IPS-15b (cell line): ENCODE data around the gene PDCD2L.
"Not testable (repeated sequence)": the region's sequence is repeated elsewhere in the genome, so short reads cannot be mapped to it uniquely, and the experiment has no call there.

Experiments
- H3K27me3 ChIP-seq: one replicate; pipeline ENCODE4 v1.6.1; 2013; ENCODE audit warnings: low read length; ENCODE audit not compliant: control insufficient read depth, insufficient read depth
- H3K36me3 ChIP-seq: one replicate; pipeline ENCODE4 v1.6.1; 2013; ENCODE audit warnings: low read length; ENCODE audit not compliant: control insufficient read depth, insufficient read depth
- H3K4me1 ChIP-seq: one replicate; pipeline ENCODE4 v1.6.1; 2013; ENCODE audit warnings: mild to moderate bottlenecking, low read length; ENCODE audit not compliant: control insufficient read depth, insufficient read depth
- H3K4me3 ChIP-seq: one replicate; pipeline ENCODE4 v1.5.1; 2013; ENCODE audit warnings: low read depth, low read length
- H3K9ac ChIP-seq: one replicate; pipeline ENCODE4 v1.6.1; 2013; ENCODE audit warnings: low read depth, mild to moderate bottlenecking, low read length
- H3K9me3 ChIP-seq: one replicate; pipeline ENCODE4 v1.6.1; 2013; ENCODE audit warnings: mild to moderate bottlenecking, low read length; ENCODE audit not compliant: control insufficient read depth, insufficient read depth

PDCD2L gene

GRCh38 chr19:34381399-34382251 lies 22.6 kb upstream of the PDCD2L start:
- peaks cover 74% of the 10 kb centered on the region for H3K36me3 ChIP-seq

DNA sequence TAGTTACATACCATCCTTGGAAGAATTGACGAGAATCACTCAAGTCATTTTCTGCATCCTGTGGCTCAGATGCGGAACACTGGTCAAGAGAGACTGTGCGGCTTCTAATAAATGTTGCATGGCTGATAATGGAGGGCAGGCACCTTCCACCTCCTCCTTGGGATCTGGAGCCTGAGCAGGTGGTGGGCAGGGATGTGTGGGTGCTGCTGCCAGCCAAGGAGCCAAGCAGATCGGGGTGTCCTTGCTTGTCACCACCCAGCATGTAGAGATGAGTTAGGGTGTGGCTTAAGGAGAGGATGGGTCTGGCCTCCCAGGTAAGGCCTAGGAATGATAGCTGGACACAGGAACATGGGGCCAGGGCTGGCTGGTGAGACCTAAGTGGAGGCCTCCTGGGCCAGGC lies 21.7 kb upstream of the PDCD2L start:
- H3K9ac ChIP-seq, result no peak overlapping the region
- H3K27me3 ChIP-seq, result no peaks in the 10 kb centered on the region
- no peak overlapping the region for H3K4me3 ChIP-seq
- H3K36me3 ChIP-seq, result peaks cover 80% of the 10 kb centered on the region
- no peaks in the 10 kb centered on the region for H3K4me1 ChIP-seq
- no peaks in the 10 kb centered on the region for H3K9me3 ChIP-seq

More at GRCh38 chr19:34381399-34382251, 22.6 kb upstream of the PDCD2L start:
- H3K27me3 ChIP-seq, result no peaks in the 10 kb centered on the region
- H3K9ac ChIP-seq, result no peak overlapping the region
- no peaks in the 10 kb centered on the region for H3K9me3 ChIP-seq
- no peaks in the 10 kb centered on the region for H3K4me1 ChIP-seq
- H3K4me3 ChIP-seq, result no peak overlapping the region

DNA sequence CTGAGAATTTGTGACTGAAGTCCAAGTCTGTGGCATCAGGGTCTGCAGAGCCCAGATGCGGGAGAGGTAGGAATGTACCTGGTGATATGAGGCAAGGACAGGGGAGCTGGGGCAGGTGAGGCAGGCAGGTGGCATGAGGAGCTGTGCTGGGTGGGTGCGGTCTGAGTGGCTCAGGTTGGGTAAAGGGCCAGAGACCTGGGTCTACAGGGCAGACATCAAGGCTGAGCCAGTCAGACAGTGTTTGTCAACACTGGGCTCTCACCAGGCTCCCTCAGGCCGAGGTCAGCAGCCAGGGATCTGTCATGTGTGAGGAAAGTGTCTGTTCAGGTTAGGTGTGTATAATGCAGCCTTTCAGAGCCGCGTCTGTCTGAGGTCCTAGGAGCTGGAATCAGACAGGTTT lies 20.6 kb upstream of the PDCD2L start:
- Histone ChIP-seq H3K27me3 (no peaks in the 10 kb centered on the region), H3K9me3 (no peaks in the 10 kb centered on the region), H3K4me3 (no peak overlapping the region), H3K9ac (no peak overlapping the region), H3K4me1 (no peaks in the 10 kb centered on the region), H3K36me3 (peaks cover 77% of the 10 kb centered on the region)

DNA sequence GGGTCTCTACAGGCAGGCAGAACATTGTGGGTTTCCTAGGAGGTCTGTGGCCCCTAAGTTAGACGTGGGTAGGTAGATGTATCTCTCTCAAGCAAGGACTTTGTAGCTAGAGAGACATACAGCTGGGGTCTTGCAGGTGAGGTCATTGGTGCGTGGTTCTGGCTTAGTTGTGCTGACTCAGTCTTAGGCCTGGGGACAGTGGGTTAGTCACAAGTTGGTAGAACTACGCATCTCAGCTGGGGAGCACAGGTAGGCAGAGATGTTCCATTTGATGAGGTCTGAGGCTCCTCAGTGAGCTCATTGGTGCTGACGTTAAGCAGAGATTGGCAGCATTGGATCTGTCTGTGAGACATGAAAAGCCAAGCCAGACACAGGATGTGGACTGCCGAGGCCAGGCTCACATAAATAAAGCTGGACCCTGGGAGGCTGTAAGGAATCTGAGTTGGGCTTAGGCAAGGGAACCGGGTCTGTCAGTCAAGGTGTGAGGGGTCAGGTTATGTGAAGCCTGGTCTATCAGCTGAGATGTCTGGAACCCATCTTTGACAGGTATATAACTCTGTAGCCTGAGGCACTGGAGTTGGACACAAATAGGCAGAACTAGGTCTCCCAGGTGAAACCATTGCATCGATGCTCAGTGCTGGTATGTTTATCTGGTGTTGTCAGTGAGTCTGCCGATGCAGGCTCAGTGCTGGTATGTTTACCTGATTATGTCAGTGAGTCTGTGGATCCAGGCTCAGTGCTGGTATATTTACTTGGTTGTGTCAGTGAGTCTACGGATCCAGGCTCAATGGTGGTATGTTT lies 17.4 kb upstream of the PDCD2L start:
- H3K27me3 ChIP-seq, result no peaks in the 10 kb centered on the region
- no peak overlapping the region for H3K4me3 ChIP-seq
- no peaks in the 10 kb centered on the region for H3K9me3 ChIP-seq
- H3K9ac ChIP-seq, result no peak overlapping the region
- no peaks in the 10 kb centered on the region for H3K4me1 ChIP-seq
- H3K36me3 ChIP-seq, result peaks cover 64% of the 10 kb centered on the region

DNA sequence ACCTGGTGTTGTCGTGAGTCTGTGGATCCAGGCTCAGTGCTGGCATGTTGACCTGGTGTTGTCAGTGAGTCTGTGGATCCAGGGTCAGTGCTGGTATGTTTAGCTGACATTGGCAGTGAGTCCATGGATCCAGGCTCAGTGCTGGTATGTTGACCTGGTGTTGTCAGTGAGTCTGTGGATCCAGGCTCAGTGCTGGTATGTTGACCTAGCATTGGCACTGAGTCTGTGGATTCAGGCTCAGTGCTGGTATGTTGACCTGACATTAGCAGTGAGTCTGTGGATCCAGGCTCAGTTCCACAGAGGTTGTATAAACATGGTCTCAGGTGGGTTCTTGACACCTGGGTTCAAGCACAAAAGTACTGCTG lies 16.8 kb upstream of the PDCD2L start:
- Histone ChIP-seq H3K9ac (no peak overlapping the region), H3K4me1 (no peaks in the 10 kb centered on the region), H3K4me3 (no peak overlapping the region), H3K9me3 (no peaks in the 10 kb centered on the region), H3K36me3 (peaks cover 64% of the 10 kb centered on the region), H3K27me3 (no peaks in the 10 kb centered on the region)

- H3K36me3 ChIP-seq, result peaks cover 70% of the 10 kb centered on the region
- not testable (repeated sequence) for H3K27me3 ChIP-seq, H3K9me3 ChIP-seq, H3K4me3 ChIP-seq, H3K9ac ChIP-seq, H3K4me1 ChIP-seq
Observed at GRCh38 chr19:34388745-34389144, 15.5 kb upstream of the PDCD2L start.

- no peaks in the 10 kb centered on the region for H3K4me1 ChIP-seq
- no peaks in the 10 kb centered on the region for H3K9me3 ChIP-seq
- peaks cover 71% of the 10 kb centered on the region for H3K36me3 ChIP-seq
- H3K9ac ChIP-seq, result no peak overlapping the region
- no peaks in the 10 kb centered on the region for H3K27me3 ChIP-seq
- H3K4me3 ChIP-seq, result no peak overlapping the region
Observed at GRCh38 chr19:34391813-34392212, 12.4 kb upstream of the PDCD2L start.

DNA sequence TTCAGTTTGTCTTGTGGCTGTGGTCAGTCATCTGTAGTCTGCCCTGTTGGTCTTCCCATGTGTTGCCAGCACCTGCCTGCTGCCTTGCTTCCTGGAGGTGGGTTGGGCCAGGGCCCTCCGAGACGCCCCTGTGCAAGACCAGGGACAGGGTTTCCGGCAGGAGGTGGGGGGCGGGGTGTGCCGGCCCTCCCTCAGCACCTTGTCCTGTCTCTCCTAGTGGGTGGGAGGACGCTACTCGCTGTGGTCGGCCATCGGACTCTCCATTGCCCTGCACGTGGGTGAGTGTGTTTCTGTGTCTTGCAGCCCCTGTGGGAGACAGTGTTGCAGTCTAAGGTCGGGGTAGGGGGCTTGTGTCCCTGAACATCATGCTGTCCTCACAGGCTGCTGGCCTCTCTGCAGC lies 11.2 kb upstream of the PDCD2L start:
- Histone ChIP-seq H3K4me1 (no peaks in the 10 kb centered on the region), H3K27me3 (no peaks in the 10 kb centered on the region), H3K9ac (no peak overlapping the region), H3K4me3 (no peak overlapping the region), H3K9me3 (no peaks in the 10 kb centered on the region), H3K36me3 (peaks cover 66% of the 10 kb centered on the region)

GRCh38 chr19:34393629-34394028 lies 10.6 kb upstream of the PDCD2L start:
- Histone ChIP-seq H3K27me3 (no peaks in the 10 kb centered on the region), H3K9me3 (no peaks in the 10 kb centered on the region), H3K4me1 (no peaks in the 10 kb centered on the region), H3K36me3 (peaks cover 66% of the 10 kb centered on the region), H3K9ac (no peak overlapping the region), H3K4me3 (no peak overlapping the region)

DNA sequence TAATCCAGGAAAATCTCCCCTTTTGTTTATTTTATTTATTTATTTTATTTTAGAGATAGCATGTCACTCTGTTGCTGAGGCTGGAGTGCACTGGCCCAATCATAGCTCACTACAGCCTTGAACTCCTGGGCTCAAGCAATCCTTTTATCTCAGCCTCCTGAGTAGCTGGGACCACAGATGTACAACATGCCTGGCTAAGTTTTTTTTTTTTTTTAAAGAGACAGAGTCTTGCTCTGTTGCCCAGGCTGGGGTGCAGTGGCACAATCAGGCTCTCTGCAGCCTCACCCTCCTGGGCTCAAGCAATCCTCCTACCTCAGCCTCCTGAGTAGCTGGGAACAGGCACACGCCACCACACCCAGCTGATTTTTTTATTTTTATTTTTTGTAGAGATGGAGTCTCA lies 6.3 kb upstream of the PDCD2L start:
- peaks cover 56% of the 10 kb centered on the region for H3K36me3 ChIP-seq
- H3K27me3 ChIP-seq, result no peaks in the 10 kb centered on the region
- H3K4me1 ChIP-seq, result no peaks in the 10 kb centered on the region
- H3K9ac ChIP-seq, result no peak overlapping the region
- H3K9me3 ChIP-seq, result no peaks in the 10 kb centered on the region
- no peak overlapping the region for H3K4me3 ChIP-seq

GRCh38 chr19:34399886-34400285 lies 4.3 kb upstream of the PDCD2L start:
- no peaks in the 10 kb centered on the region for H3K27me3 ChIP-seq
- H3K9ac ChIP-seq, result no peak overlapping the region
- no peaks in the 10 kb centered on the region for H3K4me1 ChIP-seq
- H3K9me3 ChIP-seq, result no peaks in the 10 kb centered on the region
- peaks cover 44% of the 10 kb centered on the region for H3K36me3 ChIP-seq
- H3K4me3 ChIP-seq, result no peak overlapping the region

DNA sequence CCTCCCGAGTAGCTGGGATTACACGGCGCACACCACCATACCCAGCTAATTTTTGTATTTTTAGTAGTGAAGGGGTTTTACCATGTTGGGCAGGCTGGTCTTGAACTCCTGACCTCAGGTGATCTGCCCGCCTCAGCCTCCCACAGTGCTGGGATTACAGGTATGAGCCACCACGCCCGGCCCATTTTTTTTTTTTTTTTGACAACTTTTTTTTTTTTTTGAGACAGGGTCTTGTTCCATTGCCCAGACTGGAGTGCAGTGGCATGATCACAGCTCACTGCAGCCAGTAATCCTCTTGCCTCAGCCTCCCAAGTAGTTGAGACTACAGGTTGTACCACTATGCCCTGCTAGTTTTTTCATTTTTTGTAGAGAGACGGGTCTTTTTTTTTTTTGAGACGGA lies 3.4 kb upstream of the PDCD2L start:
- H3K36me3 ChIP-seq, result peaks cover 35% of the 10 kb centered on the region
- H3K4me3 ChIP-seq, H3K4me1 ChIP-seq, H3K9me3 ChIP-seq, H3K27me3 ChIP-seq, H3K9ac ChIP-seq: not testable (repeated sequence)
